Cardiac muscle cell (in vitro differentiated cells and primary cell): ENCODE measurements around the gene PLB1. TPM values are rescaled to one million over a fixed set of nuclear protein-coding genes. Genes with fewer than 3 reads are reported as not detected.

Source experiments
- DNase-seq, 2 donors: peaks; one replicate each; pipeline versions ENCODE4 v3.0.0 to v3.0.0-alpha.2; 2010 to 2017; ENCODE audit warnings: low read depth in 1 of 2, low spot score in 1 of 2
- H3K27ac ChIP-seq: fragments of 200-600 bp; sonication (generic); 2 replicates; pipeline ENCODE4 v1.5.1; 2016
- H3K27me3 ChIP-seq: fragments of 200-600 bp; sonication (generic); 2 replicates; pipeline ENCODE4 v1.6.0; 2016; ENCODE audit warnings: control low read depth
- H3K36me3 ChIP-seq: fragments of 200-600 bp; sonication (generic); 2 replicates; pipeline ENCODE4 v1.5.1; 2016; ENCODE audit warnings: control low read depth
- H3K4me1 ChIP-seq: fragments of 200-600 bp; sonication (generic); 2 replicates; pipeline ENCODE4 v1.8.1; 2017; ENCODE audit warnings: low read depth, mild to moderate bottlenecking, mixed run types
- H3K4me3 ChIP-seq: fragments of 200-600 bp; sonication (generic); 2 replicates; pipeline ENCODE4 v1.5.1; 2016; ENCODE audit warnings: mild to moderate bottlenecking
- H3K9me3 ChIP-seq: fragments of 200-600 bp; sonication (generic); 2 replicates; pipeline ENCODE4 v1.5.1; 2017; ENCODE audit warnings: low read depth, mild to moderate bottlenecking, control low read depth
- CTCF ChIP-seq: IDR thresholded peaks from 2 replicates; pipeline ENCODE4 v1.5.1; 2012; ENCODE audit warnings: low read depth, mild to moderate bottlenecking, low read length
- polyA plus RNA-seq: library from polyadenylated mRNA; unstranded; fragments of >200 nt; fragmentation: Nextera tagmentation; extraction: Ambion mirVana; gene quantifications from 2 replicates; pipeline ENCODE4 v1.2.1, GENCODE V29; 2016
- total RNA-seq: library from RNA; depleted of rRNA; stranded (reverse); fragments of >200 nt; gene quantifications from 2 replicates; pipeline ENCODE4 v1.2.3, GENCODE V29; 2016

PLB1 gene
- total and polyA plus RNA-seq, 2 experiments from 2014 or later, result 1.1 to 1.2 TPM

- H3K27ac ChIP-seq, result peak overlapping the region; percentile 93
- no peaks in the 10 kb centered on the region for H3K36me3 ChIP-seq
- H3K9me3 ChIP-seq, result no peaks in the 10 kb centered on the region
- no peak overlapping the region for H3K4me3 ChIP-seq
- DNase-seq, result no peak
- no peak for TF ChIP-seq CTCF
- no peaks in the 10 kb centered on the region for H3K27me3 ChIP-seq
- peaks cover 29% of the 10 kb centered on the region for H3K4me1 ChIP-seq
These were observed 196.6 kb downstream of the PLB1 start for GRCh38 chr2:28692411-28692810.

- DNase-seq, result no peak
- no peaks in the 10 kb centered on the region for H3K27me3 ChIP-seq
- H3K4me3 ChIP-seq, result no peak overlapping the region
- H3K36me3 ChIP-seq, result no peaks in the 10 kb centered on the region
- no peaks in the 10 kb centered on the region for H3K9me3 ChIP-seq
- H3K4me1 ChIP-seq, result peaks cover 29% of the 10 kb centered on the region
- H3K27ac ChIP-seq, result peak overlapping the region; percentile 93
- TF ChIP-seq CTCF, result no peak
These were observed 197.4 kb downstream of the PLB1 start for GRCh38 chr2:28693223-28693622.

Other genes with a start within 250 kb of the PLB1 start
- 2.9 and 3.5 TPM in 2 replicates for gene FOSL2, start 103.2 kb upstream of the PLB1 start, total RNA-seq
- 2.0 TPM in 2 replicates for gene FOSL2, start 103.2 kb upstream of the PLB1 start, polyA plus RNA-seq